Retina (tissue), 1 donor: ENCODE results near the gene SARS2.
A peak's percentile ranks its signal among the peaks of the same experiment; 100 is the strongest.
"Not testable (repeated sequence)": the region's sequence is repeated elsewhere in the genome, so short reads cannot be mapped to it uniquely, and the experiment has no call there.

Experiments used
- DNase-seq: peaks from one replicate; pipeline ENCODE4 v3.0.0-alpha.2; 2016

Gene SARS2, protein sequence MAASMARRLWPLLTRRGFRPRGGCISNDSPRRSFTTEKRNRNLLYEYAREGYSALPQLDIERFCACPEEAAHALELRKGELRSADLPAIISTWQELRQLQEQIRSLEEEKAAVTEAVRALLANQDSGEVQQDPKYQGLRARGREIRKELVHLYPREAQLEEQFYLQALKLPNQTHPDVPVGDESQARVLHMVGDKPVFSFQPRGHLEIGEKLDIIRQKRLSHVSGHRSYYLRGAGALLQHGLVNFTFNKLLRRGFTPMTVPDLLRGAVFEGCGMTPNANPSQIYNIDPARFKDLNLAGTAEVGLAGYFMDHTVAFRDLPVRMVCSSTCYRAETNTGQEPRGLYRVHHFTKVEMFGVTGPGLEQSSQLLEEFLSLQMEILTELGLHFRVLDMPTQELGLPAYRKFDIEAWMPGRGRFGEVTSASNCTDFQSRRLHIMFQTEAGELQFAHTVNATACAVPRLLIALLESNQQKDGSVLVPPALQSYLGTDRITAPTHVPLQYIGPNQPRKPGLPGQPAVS

DNA sequence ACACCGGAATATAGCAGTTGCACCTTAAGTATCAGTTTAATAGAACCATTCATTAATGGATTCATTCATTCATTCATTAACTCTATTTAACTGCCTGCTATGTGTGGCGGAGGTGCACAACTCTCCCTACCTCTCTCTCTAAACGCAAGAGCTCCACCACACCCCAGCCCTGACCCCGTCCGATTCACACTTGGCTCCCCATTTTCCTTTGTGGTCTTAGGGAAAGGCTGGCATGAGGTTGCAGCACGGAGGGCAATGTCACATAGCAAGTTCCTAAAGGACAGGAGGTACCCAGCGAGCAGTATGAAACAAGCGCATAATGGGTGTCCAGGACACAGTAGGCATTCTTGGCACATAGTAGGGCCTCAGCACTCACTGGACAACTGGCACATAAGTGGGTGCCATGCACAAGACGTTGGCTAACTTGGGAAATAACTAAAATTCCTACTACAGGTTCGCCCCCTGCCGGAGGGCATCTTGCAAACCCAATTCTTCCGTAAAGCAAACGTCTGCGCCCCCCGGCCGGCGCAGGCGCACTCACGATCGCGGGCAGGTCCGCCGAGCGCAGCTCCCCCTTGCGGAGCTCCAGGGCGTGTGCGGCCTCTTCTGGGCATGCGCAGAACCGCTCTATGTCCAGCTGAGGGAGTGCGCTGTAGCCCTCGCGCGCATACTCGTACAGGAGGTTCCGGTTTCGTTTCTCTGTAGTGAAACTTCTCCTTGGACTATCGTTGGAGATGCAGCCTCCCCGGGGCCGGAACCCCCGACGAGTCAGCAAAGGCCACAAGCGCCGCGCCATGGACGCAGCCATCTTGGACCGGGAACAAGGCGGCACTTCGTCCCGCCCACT is at the start of gene SARS2:
Gene SARS2, minus strand, starts transcription at position 835 of the 847 bp plus-strand sequence. Its CDS starts 27 bp downstream, at position 808.
- DNase-seq, result peak; percentile 100

DNA sequence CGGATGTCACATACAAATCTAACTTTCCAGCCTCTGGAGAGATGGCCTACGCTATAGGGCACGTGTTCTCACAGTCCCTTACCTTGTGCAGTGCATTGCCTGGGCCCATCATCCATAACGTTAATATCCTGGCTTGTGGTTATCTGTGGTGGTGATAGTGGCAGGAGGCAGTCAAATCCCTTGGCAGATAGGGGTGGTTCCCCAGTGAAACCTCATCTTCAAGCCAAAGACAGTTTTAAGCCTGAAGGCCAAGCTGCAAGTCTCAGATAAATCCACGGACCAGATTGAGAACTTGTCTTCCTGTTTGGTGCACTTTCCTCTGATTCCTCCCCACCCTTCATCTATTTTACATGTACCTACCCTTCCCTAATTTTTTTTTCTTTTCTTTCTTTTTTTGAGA is 49.2 kb upstream of the SARS2 start:
- no peak for DNase-seq

DNA sequence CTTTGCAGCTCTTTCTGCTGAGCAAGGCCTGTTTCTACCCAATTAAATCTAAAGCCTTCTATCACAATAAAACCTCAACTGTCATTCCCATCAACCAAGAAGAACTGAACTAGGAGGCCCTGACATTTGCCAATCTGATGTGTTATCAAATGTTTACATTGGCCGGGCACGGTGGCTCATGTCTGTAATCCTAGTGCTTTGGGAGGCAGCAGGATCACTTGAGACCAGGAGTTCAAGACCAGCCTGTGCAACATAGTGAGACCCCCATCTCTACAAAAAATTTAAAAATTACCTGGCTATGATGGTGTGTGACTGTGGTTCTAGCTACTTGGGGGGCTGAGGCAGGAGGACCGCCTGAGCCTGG is 47.7 kb upstream of the SARS2 start:
- DNase-seq, result no peak

DNA sequence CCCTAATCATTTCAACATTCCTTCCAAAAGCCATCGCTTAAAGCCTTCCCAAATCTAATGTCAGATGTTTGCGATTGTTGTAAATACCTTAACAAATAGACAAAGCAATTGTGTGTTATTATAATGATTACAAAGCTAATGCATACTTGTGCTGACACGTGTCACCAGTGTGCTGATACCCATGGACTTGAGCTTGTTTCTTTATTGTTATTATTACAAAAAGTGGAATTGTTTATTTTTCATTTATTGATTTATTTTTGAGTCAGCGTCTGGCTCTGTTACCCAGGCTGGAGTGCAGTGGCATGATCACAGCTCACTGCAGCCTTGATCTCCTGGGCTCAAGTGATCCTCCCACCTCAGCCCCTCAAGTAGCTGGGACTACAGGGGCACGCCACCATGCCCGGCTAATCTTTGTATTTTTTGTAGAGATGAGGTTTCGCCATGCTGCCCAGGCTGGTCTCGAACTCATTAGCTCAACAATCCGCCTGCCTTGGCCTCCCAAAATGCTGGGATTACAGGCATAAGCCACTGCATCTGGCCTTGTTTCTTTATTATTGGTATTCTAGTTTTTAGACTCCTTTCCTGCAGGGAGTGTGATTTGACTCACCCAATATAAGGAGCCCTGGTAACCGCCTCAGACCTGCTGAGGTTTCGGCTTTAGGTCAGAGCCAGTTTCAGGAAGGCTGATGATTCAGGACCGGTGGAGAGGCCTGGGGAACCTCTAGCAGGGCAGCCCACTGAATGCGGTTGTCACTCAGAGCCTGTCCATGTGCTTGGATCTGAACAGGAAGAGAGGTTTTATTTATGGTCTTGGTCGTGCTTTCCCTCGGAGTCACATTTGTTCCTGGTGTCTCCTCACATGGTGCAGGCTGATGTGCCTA is 47.1 kb upstream of the SARS2 start:
- DNase-seq, result no peak

DNA sequence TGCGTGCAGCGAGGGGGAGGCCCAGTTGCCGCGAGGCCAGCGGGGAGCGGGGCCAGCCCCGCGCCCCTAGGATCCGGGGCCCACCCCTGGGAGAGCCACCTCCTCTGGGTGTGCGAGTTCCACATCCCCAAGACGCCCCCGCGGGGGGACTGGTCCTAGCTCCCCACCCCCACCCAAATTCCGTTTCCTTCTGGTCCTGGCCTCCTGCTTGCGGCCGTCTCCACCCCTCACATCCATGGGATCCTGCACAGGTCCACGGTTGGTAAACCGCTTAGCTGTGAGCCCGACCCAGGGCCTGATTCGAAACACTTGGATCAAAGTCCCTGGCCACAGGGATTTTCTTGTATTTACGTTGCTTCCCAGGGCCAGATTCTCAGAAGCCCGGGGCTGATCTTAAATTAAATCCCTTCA is 45.3 kb upstream of the SARS2 start:
- no peak for DNase-seq

DNA sequence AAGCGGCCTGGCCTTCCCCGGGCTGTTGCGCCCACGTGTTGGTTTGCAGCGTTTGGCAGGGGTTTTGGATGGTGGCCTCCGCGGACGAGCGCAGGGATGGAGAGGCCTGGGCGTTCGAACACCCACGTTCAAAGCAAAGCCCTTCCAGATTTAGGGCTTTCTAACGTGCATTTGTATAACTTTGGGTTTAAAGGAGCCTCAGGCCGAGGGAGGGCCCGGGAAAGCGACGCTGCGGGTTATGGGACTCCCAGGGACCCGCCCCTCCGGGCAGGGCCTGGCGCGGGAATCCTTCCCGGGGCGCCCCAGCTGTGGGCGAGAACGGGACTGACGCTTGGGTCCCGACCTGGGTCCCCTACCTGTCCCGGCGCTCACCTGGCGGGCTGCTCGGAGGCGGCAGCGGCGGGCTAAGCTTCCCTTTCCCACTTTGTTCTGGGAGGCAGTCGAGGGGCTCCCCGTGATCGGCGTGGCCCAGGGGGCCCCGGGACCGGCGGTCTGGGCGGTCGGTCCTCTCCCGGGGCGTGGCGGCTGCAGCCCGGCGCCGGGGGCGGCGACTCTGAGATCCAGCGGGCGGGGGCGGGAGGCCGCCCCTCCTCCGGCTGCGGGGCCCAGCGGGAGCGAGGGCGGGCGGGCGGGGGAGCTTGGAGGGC is 44.8 kb upstream of the SARS2 start, which contains the start of gene FBXO17:
Gene FBXO17, minus strand, starts transcription at position 529 of the 647 bp plus-strand sequence. CDS start 25,423 bp downstream, outside the sequence.
- DNase-seq, result peak; percentile 79

DNA sequence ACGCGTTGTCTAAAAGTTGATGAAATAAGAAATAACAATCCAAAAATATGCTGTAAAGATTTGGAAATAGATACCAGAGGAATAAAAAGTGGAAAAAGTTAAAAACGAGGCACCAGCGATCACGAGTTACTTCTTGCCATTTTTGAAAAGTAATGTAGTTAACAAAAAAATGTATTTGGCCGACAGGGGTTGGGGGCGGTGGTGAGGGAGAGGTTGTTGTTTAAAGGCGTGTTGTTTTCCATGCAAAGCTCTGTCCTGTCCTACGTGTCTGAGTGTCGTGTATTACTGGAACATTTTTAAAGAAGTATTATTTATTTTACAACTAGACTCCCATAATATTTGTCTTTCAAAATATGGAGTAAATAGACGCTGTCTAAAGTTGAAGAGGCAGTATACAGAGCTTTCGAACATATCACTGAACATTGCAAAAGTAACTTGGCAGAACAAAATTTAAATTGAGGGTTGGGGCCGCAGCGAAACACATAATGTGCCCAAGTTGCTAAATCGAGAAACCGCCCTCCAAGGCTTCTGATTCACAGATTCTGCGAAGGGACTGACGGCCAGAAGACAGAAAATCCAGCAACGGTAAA is 44.2 kb upstream of the SARS2 start:
- no peak for DNase-seq

DNA sequence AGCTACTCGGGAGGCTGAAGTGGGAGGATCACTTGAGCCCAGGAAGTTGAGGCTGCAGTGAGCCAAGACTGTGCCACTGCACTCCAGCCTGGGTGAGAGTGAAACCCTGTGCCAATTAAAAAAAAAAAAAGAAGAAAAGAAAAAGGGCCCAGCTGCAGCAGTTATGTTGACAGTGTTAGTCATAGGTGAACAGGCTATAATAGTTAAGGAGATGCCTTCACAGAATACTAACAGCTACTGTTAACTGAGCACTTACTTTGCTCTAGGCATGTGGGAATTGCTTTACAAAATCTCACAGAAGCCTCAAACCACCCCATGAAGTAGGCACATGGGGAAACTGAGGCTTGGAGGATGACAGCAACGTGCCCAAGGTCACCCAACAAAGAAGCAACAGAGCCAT is 41.1 kb upstream of the SARS2 start:
- DNase-seq, result no peak

DNA sequence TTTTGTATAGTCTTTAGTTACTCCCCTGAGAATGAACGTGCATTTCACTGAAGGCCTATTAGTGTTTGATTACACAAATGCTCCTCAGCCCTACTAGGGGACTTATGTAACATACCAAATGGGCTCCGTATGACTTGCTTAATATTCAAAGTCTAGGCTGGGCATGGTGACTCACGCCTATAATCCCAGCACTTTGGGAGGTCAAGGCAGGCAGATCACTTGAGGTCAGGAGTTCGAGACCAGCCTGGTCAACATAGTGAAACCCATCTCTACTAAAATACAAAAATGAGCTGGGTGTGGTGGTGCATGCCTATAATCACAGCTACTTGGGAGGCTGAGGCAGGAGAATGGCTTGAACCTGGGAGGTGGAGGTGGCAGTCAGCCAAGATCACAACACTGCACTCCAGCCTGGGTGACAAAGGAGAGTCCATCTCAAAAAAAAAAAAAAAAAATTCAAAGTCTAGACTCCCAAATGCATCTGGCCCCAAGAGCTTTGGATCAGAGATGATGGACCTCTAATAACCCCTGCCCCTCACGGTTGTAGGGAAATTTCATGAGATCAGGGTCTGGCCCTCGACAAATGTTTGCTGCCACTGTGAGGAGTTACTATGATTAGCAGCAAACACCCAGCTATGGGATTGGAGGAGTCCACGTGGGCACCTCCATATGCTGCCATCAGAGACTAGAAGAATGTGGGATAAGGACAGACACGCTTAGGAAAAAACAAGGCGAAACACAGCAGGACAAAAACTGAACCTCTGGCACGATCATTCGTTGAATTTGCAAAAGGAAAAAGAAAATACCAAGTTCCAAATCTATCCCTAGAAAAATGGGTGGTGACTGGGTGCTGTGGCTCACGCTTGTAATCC is 40.3 kb upstream of the SARS2 start:
- DNase-seq, result no peak

DNA sequence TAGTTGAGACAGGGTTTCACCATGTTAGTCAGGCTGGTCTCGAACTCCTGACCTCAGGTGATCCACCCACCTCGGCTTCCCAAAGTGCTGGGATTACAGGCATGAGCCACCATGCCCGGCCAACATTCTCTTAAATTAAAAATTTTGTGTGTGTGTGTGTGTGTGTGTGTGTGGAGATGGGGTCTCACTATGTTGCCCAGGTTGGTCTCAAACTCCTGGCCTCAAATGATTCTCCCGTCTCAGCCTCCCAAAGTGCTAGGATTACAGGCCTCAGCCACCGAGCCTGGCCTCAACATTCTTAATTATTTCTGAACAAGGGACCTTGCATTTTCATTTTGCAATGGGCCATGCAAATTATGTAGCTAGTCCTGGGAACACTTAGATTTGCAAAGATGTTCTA is 35.6 kb upstream of the SARS2 start:
- DNase-seq, result not testable (repeated sequence)

DNA sequence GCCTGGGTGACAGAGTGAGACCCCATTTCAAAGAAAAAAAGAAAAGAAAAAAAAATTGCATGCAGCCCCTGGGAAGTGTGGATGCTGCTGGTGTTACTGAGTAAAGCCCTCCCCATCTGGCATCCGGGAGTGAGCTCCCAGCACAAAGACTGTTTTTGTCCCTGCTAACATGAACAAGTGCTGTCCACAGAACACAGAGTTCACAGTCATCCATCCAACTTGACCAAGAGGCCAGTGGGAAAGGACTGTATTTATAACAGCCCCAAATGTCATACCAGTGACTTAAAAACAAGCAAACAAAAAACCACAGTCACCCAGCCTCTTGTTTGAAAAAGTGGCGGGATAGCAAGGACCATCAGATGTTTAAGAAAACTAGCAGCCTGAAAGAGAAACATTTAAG is 34.2 kb upstream of the SARS2 start:
- DNase-seq, result no peak

DNA sequence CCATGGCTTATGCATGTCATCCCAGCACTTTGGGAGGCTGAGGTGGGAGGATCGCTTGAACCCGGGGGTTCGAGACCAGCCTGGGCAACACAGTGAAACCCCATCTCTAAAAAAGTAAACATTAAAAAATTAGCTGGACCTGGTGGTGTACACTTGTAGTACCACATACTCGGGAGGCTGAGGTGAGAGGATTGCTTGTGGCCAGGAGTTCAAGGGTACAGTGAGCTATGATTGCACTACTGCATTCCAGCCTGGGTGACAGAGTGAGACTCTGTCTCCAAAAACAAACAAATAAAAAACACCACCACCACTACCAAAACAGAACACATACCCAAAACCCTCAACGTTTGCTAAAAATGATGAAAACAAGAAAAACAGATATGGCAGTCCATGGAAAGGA is 29.1 kb upstream of the SARS2 start:
- no peak for DNase-seq

DNA sequence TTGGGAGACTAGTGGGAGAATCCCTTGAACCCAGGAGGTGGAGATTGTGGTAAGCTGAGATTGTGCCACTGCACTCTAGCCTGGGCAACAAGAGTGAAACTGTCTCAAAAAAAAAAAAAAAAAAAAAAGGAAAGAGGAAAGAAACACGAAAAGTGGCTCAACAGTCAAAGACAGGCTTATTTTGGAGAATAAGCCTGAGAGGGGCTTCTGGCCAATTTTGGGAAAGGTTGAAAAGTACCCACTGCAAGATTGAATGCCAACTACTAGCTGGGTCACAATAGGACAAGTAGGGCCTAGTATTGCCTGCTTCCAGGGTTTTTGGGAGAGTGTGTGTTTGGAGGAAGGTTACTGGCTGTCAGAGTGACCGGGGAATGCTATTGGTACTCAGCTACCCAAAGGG is 27.7 kb upstream of the SARS2 start:
- no peak for DNase-seq

DNA sequence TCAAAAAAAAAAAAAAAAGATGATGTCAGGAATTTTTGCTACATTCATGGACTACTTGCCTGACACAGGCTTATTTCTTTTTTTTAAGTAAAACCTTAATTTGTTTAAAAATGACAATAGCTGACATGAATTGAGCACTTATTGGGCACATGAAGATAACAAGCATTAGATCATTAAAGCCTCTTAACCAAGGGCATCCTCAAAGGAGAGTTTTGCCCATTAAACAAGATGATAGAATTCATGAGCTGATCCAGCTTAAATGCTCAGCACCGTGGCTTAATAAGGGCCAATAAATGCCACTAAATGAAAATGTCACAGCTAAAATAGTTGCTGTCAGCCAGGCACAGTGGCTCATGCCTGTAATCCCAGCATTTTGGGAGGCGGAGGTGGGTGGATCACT is 25.7 kb upstream of the SARS2 start:
- no peak for DNase-seq

DNA sequence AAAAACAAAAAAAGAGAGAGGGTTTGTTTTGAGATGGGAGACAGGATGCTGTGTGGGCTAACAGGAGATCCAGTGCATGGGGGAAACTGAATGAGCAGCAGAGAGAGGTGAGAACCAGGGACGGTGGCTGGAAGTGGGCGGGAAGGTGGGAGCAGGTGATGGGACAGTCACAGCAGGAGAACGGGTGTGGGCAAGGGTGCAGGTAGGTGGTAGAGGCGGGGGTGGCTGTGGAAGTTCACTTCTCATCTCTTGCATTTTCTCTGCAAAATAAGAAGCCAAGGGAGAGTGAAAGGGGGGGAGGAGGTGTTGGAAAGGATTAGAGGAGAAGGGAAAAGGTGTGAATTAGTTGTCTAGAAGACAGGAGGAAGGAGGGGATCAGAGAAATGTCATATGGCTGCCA is 23.1 kb upstream of the SARS2 start:
- no peak for DNase-seq

DNA sequence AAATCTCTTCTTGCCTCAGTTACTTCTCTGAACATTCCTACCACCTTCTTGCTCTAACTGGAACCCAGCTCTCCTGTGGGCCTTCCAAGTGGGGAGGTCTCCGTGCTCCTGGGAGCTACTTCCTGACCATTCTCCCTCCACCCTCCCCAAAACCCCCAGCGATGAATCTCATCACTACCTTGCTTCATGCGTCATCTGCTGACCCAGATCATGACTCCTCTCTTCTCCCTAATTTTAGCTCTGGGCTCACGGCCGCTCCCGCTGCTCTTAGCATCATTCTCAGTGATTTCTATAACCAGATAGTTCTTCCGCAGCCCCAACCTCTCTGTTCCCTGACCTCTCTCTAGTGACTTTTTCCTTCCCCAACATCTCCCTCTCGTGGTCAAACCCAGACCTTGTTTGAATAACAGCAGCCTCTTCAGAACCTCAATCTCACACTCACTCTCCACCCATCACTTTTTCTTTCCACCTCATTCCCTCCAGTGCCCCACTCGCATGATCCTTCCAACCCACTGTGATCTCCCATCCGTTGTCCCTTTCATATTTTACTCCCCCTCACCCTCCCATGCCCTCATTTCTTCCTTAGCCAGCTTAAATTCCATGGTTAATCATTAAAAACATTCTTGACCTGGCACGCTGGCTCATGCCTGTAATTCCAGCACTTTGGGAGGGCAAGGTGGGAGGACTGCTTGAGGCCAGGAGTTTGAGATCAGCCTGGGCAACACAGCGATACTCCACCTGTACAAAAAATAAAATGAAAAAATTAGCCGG is 22.0 kb upstream of the SARS2 start:
- peak; percentile 32 for DNase-seq

DNA sequence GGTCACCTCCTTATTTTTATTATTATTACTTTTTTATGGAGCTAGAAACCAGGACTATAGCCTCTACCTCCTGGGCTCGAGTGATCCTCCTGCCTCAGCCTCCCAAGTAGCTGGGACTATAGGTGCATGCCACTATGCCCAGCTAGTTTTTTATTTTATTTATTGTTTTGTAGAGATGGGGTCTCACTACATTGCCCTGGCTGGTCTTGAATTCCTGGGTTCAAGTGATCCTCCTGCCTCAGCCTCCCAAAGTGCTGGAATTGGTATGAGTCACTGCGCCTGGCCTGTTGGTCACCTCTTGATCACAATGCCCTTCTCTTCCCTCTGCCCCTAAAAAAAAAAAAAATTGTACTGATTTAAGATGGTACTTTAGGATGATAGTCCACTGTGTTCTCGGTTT is 20.6 kb upstream of the SARS2 start:
- no peak for DNase-seq

DNA sequence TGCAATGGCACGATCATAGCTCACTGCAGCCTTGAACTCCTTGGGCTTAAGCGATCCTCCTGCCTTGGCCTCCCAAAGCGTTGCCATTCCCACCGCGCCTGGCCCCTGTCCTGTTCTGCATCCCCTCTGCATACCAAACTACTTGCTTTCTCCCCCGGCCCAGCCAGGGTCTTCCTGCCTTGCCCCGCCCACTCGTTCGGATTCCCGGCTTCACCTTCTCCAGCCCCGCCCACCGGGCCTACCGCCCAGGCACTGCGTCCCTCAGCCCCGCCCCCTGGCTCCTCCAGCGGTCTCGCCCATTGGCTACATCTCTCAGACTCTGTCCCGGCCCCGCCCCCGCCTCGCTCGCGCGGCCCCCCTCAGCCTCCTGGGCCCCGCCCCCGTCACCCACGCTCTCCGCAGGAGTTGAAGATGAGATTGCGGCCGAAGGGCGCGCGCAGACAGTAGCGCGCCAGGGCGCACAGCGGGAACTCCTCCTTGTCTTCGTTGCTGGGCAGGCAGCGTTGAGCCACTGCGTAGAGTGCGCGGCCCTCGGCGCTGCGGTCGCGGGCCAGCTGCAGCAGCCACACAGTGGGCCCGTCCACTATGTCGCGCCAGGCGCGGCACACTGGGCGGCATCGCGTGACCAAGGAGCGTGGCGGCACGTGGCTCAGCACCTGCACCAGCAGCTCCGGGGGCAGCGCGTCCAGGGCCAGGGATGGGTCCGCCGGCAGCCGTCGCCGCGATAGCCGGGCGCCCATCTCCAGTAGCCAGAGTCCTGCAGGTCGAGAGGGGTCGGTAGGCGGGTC is 19.2 kb upstream of the SARS2 start:
- DNase-seq, result peak; percentile 83
